ENCODE data around the gene RITA1. TPM values are rescaled to one million over a fixed set of nuclear protein-coding genes. Genes with fewer than 3 reads are reported as not detected.

RITA1 gene
- total and polyA plus RNA-seq, 2 donors = 5.8 to 13.8 TPM

DNA sequence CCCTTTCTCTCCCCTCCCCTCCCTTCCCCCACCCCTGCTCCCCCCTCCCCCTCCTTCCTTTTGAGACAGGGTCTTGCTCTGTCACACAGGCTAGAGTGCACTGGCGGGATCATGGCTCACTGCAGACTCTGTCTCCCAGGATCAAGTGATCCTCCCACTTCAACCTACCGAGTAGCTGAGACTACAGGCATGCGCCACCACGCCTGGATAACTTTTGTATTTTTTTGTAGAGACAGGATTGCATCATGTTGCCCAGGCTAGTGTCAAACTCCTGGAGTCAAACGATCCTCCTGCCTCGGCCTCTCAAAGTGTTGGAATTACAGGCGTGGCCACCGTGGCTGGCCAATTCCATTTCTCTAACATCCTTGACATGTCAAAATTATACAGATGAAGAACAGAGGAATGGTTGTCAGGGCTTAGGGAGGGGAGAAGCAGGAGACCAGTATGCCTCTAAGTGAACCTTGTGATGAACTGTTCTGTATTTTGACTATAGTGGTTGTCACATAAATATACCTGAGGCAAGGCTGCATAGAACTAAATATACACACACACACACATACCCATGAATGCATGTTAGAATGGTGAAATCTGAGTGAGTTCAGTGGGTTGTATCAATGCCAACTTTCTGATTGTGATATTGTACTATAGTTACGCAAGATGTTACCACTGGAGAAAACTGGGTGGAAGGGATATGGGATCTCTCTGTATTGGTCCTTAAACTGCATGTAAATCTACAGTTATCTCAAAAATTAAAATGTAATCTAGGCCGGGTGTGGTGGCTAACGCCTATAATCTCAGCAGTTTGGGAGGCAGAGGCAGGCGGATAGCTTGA, 39.6 kb upstream of the RITA1 start:
- WGBS = 73% methylated on average over 12 of the region's 12 CpGs

DNA sequence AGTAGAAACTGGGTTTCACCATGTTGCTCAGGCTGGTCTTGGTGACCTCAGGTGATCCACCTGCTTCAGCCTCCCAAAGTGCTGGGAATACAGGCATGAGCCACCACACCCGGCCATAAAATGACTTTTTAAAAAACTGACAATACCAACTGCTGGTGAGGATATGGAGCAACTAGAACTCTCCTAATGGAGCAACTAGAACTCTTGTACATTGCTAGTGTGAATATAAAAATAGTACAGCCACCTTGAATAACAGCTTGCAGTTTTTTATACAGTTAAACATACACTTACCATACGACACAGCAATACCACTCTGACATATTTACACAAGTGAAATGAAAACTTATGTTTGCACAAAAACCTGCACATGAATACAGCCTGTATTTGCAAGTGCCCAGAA, 38.5 kb upstream of the RITA1 start:
- H3K36me3 ChIP-seq (ENCODE audit: insufficient read depth) = no peaks in the 10 kb centered on the region
- DNase-seq (ENCODE audit: extremely low spot score) = no peak
- WGBS = 63% methylated on average over 2 of the region's 2 CpGs
- no peaks in the 10 kb centered on the region for H3K4me1 ChIP-seq (ENCODE audit: insufficient read depth)
- no peak overlapping the region for H3K4me3 ChIP-seq (ENCODE audit: low read depth, low read length)
- H3K27ac ChIP-seq (ENCODE audit: low read depth) = no peak overlapping the region

More for the DNA sequence above, 39.6 kb upstream of the RITA1 start:
- no peak for DNase-seq (ENCODE audit: extremely low spot score)
- no peaks in the 10 kb centered on the region for H3K36me3 ChIP-seq (ENCODE audit: insufficient read depth)
- H3K27ac ChIP-seq (ENCODE audit: low read depth) = no peak overlapping the region
- no peak overlapping the region for H3K4me3 ChIP-seq (ENCODE audit: low read depth, low read length)
- H3K4me1 ChIP-seq (ENCODE audit: insufficient read depth) = no peaks in the 10 kb centered on the region

DNA sequence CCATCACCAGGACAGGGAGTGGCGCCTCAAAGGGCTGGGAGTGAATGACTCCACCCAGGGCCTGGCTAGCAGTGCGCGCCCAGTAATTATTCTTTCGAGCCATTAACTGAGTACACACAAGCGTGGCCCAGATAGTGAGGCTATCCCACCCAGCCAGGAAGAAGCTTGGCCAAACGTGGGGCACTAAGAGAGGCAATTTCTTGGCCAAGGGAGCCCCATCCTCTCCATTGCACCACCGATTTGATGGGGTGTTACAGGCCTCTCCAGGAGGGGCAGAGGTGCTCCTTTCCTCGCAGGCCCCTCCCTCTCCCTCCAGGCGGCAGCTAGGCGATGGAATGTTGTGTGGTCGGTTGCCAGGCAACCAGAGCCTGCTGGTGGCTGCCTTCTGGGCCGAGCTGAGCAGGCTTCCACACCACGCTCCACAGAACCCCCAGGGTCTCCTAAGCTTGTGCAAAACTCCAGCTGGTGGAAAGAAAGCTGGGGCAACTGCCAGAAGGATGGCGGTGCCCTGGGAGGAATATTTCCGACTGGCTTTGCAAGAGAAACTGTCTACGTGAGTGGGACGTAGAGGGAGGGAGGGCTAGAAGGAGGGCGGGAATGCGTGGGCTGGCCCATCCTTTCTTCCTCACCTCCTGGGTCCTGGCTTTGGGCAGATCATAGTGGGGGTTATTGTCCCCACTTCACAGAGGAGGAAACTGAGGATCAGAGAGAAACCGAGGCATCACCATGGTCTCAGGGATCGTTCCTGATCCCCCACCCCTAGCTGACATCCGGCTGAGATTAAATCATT, 36.0 kb upstream of the RITA1 start, which contains the start of gene CFAP73:
CFAP73 (plus strand) TSS at position 364 of the 790 bp plus-strand sequence; CDS start at position 498, 134 bp downstream.
- Histone ChIP-seq H3K36me3 (ENCODE audit: insufficient read depth) (no peaks in the 10 kb centered on the region), H3K4me1 (ENCODE audit: insufficient read depth) (peaks cover 2% of the 10 kb centered on the region), H3K4me3 (ENCODE audit: low read depth, low read length) (no peak within 1 kb of the TSS), H3K27ac (ENCODE audit: low read depth) (no peak within 1 kb of the TSS)
- WGBS = 24% methylated on average over 22 of the region's 22 CpGs
- peak; percentile 43 for DNase-seq (ENCODE audit: extremely low spot score)

DNA sequence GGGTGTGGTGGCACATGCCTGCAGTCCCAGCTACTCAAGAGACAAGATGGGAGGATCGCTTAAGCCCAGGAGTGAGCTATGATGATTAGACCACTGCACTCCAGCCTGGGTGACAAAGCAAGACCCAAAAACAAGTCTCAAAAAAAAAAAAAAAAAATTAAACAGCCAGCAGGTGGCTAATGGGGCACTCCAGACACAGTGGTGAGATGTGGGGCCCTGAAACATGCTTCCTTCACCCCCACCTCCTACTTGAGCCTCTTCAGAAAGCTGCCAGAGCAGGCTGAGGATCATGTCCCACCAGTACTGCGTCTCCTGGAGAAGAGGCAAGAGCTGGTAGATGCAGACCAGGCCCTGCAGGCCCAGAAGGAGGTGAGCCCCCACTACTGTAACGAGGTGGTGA, 33.9 kb upstream of the RITA1 start:
- Histone ChIP-seq H3K27ac (ENCODE audit: low read depth) (no peak overlapping the region), H3K4me3 (ENCODE audit: low read depth, low read length) (no peak overlapping the region), H3K36me3 (ENCODE audit: insufficient read depth) (no peaks in the 10 kb centered on the region), H3K4me1 (ENCODE audit: insufficient read depth) (peaks cover 2% of the 10 kb centered on the region)
- 88% methylated on average over 3 of the region's 3 CpGs for WGBS
- DNase-seq (ENCODE audit: extremely low spot score) = no peak

DNA sequence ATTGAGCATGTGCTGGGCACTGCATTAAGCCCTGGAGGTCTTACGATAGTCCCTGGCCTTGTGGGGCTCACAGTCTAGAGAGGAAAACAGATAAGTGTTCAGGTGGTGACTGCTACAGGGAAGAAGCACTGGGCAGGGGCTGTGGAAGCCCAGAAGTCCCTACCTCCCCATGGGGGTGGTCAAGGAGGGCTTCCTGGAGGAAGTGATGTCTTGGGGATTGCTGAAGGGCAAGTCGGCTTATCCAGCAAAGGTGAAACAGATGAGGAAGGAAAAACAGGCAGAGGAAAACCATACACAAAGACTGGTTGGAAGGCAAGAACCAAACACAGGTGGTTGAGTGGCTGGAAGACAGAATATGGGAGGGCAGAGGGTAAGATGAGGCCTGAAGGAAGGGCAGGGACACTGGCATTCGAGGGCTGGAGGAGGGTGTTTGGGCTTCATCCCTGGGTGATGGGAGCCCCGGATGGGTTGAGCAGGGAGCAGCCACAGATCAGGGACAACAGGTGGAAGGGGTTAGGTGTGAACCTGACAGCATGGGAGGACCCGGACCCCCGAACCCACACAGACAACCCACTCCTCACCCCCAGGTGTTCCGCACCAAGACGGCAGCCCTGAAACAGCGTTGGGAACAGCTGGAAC, 33.2 kb upstream of the RITA1 start:
- Histone ChIP-seq H3K36me3 (ENCODE audit: insufficient read depth) (no peaks in the 10 kb centered on the region), H3K4me3 (ENCODE audit: low read depth, low read length) (peak overlapping the region; percentile 19), H3K4me1 (ENCODE audit: insufficient read depth) (peaks cover 2% of the 10 kb centered on the region), H3K27ac (ENCODE audit: low read depth) (no peak overlapping the region)
- 26% methylated on average over 9 of the region's 9 CpGs for WGBS
- DNase-seq (ENCODE audit: extremely low spot score) = no peak

DNA sequence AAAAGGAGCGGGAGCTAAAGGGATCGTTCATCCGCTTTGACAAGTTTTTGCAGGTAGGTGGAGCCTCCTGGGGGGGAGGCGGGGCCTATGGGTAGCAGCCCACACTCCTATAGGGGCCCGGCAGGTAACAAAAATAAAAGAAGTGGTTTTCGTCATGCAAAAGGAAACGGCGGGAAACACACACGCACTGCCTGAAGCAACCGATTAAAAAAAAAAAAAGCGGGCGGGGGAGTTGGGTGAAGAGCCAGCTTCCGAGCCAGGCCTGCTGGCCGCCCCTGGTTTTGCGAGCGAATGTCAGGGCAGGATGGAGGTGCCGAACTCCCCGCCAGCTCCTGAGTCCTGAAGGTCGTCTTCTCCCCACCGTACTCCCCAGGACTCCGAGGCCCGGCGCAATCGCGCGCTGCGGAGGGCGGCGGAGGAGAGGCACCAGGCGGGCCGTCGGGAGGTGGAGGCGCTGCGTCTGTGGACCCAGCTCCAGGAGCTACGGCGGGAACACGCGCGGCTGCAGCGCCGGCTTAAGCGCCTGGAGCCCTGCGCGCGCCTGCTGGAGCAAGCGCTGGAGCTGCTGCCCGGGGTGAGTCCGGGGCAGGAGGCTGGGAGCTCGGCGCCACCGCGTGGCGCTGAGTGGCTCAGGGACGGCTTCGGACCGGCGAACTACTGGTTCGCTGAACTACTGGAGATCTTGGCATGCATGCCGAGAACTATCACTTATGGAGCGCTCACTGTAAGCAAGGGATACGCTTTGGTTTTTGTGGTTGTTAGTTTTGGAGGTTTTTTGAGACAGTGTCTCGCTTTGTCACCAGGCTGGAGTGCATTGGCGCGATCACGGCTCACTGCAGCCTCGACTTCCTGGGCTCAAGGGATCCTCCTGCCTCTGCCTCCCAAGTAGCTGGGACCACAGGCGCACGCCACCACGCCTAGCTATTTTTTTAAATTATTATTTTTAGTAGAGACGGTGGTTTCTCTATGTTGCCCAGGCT, 32.4 kb upstream of the RITA1 start:
- DNase-seq (ENCODE audit: extremely low spot score) = no peak
- no peaks in the 10 kb centered on the region for H3K36me3 ChIP-seq (ENCODE audit: insufficient read depth)
- peak overlapping the region; percentile 19 for H3K4me3 ChIP-seq (ENCODE audit: low read depth, low read length)
- H3K27ac ChIP-seq (ENCODE audit: low read depth) = no peak overlapping the region
- H3K4me1 ChIP-seq (ENCODE audit: insufficient read depth) = peaks cover 2% of the 10 kb centered on the region
- 8% methylated on average over 70 of the region's 70 CpGs for WGBS

DNA sequence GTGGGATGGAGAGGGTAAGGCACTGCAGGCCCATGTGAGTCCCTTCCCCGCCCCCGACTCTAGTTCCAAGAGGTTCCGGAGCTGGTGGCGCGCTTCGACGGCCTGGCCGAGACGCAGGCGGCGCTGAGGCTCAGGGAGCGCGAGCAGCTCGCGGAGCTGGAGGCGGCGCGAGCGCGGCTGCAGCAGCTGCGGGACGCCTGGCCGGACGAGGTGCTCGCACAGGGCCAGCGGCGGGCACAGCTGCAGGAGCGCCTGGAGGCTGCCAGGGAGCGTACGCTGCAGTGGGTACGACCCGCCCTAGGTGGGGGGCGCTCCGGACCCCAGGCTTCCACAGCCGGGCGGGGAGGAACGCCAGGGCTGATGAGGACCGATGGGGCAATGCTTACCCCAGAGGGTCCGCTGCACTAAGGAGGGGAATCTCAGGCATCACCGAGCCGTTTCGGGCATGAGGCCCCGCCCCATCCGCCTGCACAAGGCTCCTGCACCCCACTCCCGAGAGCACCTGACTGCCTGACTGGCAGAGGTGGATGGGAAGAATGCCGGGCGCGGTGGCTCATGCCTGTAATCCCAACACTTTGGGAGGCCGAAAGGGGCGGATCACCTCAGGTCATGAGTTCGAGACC, 31.1 kb upstream of the RITA1 start:
- H3K27ac ChIP-seq (ENCODE audit: low read depth) = no peak overlapping the region
- no peak for DNase-seq (ENCODE audit: extremely low spot score)
- peaks cover 2% of the 10 kb centered on the region for H3K4me1 ChIP-seq (ENCODE audit: insufficient read depth)
- peaks cover under 1% of the 10 kb centered on the region for H3K36me3 ChIP-seq (ENCODE audit: insufficient read depth)
- H3K4me3 ChIP-seq (ENCODE audit: low read depth, low read length) = no peak overlapping the region
- WGBS = 4% methylated on average over 51 of the region's 51 CpGs

DNA sequence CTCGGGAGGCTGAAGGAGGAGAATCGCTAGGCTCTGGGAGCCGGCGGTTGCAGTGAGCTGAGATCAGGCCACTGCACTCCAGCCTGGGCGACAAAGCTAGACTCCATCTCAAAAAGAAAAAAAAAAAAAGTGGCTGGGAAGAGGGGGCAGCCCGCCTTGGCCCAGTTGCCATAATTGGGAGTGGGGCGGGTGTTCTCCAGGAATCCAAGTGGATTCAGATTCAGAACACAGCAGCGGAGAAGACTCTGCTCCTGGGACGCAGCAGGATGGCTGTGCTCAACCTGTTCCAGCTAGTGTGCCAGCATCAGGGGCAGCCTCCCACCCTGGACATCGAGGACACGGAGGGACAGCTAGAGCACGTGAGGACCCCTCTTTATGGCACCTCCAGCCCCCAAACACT, 30.5 kb upstream of the RITA1 start:
- Histone ChIP-seq H3K27ac (ENCODE audit: low read depth) (no peak overlapping the region), H3K4me3 (ENCODE audit: low read depth, low read length) (no peak overlapping the region), H3K36me3 (ENCODE audit: insufficient read depth) (peaks cover 2% of the 10 kb centered on the region), H3K4me1 (ENCODE audit: insufficient read depth) (peaks cover 2% of the 10 kb centered on the region)
- WGBS = 65% methylated on average over 12 of the region's 12 CpGs
- DNase-seq (ENCODE audit: extremely low spot score) = no peak

DNA sequence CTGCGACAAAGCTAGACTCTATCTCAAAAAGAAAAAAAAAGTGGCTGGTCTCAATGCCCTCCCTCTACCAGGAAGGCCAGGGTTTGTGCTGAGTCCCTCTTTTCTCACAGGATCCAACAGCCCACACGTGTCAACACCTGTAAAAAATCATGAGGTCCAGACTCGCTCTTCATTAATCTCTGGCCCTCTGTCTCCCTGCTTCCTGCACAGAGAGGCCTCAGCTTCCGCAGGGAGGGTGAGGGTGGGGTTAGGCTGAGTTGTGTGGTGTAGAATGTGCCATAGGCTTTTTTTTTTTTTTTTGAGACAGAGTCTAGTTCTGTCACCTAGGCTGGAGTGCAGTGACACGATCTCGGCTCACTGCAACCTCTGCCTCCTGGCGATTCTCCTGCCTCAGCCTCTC, 29.9 kb upstream of the RITA1 start:
- peaks cover 2% of the 10 kb centered on the region for H3K36me3 ChIP-seq (ENCODE audit: insufficient read depth)
- no peak for DNase-seq (ENCODE audit: extremely low spot score)
- no peak overlapping the region for H3K4me3 ChIP-seq (ENCODE audit: low read depth, low read length)
- H3K27ac ChIP-seq (ENCODE audit: low read depth) = no peak overlapping the region
- H3K4me1 ChIP-seq (ENCODE audit: insufficient read depth) = peaks cover 2% of the 10 kb centered on the region
- WGBS = 49% methylated on average over 7 of the region's 7 CpGs

DNA sequence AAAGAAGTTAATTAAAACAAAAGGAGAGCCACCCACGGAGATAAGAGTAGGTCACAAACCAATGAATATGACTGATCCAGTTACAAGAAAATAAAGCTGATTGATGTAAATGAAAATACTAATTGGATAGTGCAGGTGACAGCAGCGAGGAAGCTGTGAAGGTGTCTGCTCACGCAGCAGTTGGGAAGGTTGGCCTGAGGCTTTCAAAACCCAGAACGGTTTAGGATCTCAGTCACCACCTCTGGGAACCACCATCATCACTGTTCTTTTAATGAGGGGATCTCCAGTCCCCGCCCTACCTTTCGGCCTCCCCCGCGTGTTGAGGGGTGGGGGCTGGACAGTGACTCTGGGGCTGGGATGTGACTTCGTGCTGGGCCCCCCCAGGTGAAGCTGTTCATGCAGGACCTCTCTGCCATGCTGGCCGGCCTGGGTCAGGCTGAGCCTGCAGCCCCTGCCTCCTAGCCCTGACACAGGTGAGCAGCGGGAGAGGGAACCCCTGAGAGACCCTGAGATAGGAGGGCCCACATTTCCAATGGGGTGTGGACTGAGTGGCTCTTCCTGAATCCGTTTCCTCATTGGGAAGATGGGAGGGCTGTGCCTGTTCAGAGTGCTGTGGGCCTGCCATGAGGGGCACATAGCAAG, 28.2 kb upstream of the RITA1 start:
- H3K36me3 ChIP-seq (ENCODE audit: insufficient read depth) = peaks cover 2% of the 10 kb centered on the region
- 87% methylated on average over 12 of the region's 12 CpGs for WGBS
- no peak for DNase-seq (ENCODE audit: extremely low spot score)

DNA sequence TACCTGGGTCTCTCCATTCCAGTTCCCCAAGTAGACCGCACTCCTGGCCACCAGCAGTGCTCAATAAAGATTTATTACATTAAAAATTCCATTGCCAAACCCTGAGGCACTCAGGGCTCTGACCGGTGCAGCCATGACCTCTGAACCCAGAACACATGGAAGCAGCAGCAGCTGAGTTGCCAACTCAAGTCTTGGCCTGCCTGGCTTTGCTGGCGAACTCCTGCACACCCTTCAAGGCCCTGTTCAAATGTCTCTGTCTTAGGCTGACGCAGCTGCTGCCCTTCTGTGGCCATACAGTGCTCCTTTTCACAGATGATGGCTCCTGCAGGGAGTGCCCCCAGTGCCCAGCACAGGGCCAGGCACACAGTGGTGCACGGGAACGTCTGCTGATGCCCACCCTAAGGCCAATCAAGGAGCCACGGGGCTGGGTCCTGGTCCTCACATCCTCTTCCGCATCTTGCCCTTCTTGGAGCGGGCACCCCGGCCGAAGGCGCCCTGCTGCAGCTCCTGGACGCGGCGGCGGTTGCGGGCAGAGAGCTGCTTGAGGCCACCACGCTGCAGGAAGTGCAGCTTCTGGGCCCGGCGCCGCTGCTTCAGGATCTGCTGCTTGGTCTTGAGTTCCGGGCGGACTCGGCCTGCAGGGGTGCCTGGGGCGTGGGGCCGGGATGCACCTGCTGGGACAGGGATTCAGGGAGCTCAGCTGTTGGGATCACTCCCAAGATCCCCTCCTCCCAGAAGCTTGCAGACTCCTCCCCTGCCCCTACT, 26.9 kb upstream of the RITA1 start:
- H3K4me1 ChIP-seq (ENCODE audit: insufficient read depth) = no peaks in the 10 kb centered on the region
- H3K27ac ChIP-seq (ENCODE audit: low read depth) = no peak overlapping the region
- peaks cover 6% of the 10 kb centered on the region for H3K36me3 ChIP-seq (ENCODE audit: insufficient read depth)
- WGBS = 96% methylated on average over 26 of the region's 26 CpGs
- H3K4me3 ChIP-seq (ENCODE audit: low read depth, low read length) = no peak overlapping the region
- DNase-seq (ENCODE audit: extremely low spot score) = no peak

More for the DNA sequence above, 28.2 kb upstream of the RITA1 start:
- H3K27ac ChIP-seq (ENCODE audit: low read depth) = no peak overlapping the region
- H3K4me1 ChIP-seq (ENCODE audit: insufficient read depth) = peaks cover 2% of the 10 kb centered on the region
- H3K4me3 ChIP-seq (ENCODE audit: low read depth, low read length) = no peak overlapping the region
